NCI-H1092 (cell line): Measurements from ENCODE around the gene TNIP1.

Experiments used
- DNase-seq: peaks from one replicate; lab custom pipeline; 2025; lab: John Stamatoyannopoulos, UW

Gene TNIP1

GRCh38 chr5:151064916-151065499 is 15.8 kb downstream of the TNIP1 start:
- DNase-seq = no peak

DNA sequence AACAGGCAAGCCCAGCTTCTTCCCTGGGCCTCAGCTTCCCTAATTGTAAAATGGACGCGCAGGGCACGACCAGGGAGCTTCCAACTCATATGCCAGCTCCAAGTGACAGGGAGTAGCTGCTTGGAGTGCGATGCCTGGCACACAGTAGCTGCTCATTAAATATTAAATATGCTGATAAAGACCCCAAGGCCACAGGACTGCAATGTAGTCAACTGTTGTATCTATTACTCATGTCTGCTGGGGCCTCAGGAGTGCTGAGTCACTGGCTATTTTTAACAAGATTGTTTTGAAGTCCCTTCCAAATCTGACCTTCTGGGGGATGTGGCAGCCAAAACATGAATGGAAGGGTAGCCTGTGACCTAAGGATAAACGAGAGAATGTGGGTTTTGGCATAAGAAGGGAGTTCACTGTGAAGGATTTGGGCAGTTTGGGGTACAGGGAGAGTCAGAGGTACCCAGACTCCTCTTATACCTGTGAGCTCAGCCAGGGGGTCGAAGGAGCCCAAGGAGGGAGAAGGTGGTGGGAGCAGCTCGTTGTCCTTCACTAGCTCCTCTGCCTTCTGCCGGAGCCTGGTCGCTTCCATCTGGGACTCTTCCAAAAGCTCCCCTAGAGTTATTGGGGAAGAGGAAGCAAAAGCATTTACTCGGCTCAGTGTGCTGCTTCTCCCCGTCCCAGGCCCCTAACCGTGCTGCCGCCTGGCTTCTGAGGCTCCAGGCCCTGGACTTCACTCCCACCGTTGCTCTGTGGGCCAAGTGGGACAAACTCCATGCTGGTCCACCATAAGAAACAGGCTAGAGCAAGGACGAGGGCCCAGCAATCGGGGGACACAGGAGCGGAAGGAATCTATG is 17.5 kb downstream of the TNIP1 start:
- no peak for DNase-seq

GRCh38 chr5:151062405-151063141 is 18.3 kb downstream of the TNIP1 start:
- DNase-seq = no peak

DNA sequence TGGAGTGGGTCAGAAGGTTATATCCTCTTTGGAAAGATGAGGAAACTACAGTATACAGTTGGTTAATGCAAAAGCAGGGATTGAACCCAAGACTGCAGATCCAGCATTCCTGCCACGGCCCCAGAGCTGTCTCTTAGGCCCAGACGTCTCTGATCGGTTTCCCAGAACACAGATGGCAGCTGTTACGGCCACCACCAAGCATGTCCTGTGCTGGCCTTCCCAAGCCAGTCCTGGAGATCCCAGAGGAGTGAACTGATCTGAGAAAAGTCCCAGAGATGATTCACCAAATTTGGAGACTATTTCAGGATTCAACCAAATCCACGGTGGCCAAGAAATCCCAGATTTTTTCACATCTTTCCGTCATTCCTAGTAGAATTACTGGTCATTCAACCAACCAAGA is 20.1 kb downstream of the TNIP1 start:
- no peak for DNase-seq

- DNase-seq = no peak
Measured at GRCh38 chr5:151058891-151059489, 21.8 kb downstream of the TNIP1 start.

DNA sequence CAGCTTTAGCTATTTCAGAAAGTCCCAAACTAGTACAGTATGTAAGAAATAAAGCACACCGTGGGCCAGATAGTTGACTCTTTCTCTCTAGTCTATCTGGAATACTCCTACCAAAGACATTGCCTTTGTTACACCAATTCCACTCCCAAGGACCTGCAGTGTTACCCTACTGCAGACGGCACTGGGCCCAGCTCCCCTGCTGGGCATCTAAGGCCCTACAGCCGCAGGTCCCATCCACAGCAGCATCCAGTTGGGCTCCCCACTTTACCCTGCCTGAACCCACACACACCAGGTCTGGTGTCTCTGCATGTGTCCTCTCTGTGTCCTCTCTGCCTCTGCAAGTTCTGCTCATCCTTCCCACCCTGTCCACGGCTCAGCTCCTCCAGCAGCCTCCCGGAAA is 22.5 kb downstream of the TNIP1 start:
- DNase-seq = no peak

DNA sequence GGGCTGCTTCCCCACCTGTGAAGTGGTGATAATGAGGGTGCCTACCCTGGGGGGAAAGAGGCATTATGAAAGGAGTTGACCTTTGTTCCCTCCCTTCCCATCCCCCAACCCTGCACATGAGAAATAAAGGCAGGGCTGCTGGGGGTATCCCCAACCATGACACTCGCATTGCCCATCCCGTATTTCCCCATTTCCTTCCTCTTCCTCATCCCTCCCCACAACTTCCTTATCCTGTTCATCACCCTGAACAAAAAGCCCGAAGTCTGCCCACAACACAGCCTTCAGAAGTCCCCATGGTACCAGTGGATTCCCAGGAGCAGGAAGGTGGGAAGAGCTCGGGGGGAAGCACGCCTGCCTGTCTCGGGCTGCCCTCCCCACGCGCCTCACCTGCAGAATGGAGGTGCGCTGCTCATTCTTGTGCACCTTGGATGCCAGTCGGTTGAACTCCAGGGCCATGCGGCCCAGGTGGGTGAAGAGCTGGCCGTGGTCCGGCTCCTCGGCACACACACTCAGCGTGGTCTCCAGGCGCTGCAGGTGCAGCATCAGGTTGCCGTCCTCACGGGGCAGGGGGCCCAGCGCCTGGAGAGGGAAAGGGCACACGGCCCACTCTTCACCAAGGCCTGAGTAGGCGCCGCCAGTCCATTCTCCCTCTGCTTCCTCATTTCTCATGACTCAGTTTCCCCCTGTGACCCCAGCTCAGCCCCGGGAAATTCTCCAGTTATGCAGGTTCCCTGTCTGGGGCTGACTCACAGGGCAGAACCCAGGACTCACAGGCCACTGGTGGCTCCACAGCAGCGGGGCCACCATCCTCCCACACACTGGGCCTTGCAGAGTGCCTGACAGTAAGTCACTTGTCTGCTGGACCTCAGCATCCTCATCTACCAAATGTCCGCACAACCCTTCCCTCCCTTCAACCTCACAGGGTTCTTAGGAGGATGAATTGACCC is 24.2 kb downstream of the TNIP1 start:
- DNase-seq = no peak

DNA sequence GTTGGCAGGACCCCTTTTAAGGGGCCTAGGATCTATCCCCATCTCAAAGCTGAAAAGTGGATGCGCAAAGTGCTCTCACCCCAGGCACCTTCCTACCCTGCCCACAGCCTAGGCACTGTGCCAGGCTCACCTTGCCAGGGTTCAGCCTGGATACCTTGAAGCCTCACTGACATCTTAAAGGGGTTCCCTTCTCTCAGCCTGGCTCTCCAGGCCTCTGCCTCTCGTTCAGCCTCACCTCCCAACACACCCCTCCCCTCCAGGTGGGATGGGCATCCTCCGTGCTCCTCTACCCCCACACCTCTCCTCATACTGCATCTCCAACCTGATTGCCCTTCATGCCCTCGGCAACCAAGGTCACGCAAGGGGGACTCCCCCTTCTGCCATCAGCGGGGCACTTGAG is 25.5 kb downstream of the TNIP1 start:
- DNase-seq = no peak

DNA sequence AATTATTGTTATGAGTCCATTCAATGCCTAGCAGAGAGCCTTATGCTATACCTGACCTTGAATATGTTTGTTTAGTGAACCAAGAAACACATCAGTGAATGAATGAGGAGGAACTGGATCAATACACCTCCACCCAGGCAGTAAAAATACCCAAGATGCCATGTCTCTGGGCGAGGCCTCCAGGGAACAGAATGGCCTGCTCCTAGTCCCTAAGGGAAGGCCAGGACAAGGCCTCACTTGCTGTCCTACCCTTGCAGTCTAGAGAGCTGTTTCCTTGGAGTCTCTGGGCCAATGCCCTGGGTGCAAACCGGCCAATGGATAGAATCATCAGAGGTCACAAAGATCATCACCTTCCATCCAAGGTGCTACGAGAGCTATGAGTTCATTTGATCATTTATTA is 26.1 kb downstream of the TNIP1 start:
- no peak for DNase-seq

DNA sequence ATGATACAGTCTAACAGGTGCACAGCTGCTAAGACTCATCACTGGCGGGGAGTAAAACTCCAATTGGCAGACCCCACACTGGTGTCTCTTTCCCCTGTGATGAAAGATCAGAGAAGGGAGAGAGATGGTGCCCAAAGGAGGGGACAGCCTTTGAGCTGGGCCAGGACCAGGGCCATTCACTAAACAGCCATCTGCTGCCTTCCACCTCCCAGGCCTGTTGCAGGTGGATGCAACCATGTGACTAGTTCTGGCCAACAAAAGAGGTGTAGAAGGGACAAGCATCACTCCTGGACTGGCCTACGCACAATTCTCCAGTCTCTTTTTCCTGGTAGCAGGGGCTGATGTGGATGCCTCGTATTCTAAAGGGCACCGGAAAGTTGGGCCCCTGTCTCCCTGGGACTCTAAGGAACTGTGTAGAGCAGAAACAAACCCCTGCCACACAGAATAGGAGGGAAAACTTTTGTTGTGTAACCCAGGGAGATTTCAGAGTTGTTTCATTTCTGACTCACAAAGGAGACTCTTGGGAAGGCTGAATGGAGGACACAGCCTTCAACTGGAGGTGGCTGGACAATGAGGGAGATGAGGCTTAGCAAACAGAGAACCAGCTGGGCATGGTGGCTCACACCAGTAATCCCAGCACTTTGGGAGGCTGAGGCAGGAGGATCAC is 26.9 kb downstream of the TNIP1 start:
- DNase-seq = no peak

- DNase-seq = no peak
Measured at GRCh38 chr5:151052836-151053235, 28.0 kb downstream of the TNIP1 start.

- DNase-seq = no peak
Measured at GRCh38 chr5:151051931-151052608, 28.8 kb downstream of the TNIP1 start.

DNA sequence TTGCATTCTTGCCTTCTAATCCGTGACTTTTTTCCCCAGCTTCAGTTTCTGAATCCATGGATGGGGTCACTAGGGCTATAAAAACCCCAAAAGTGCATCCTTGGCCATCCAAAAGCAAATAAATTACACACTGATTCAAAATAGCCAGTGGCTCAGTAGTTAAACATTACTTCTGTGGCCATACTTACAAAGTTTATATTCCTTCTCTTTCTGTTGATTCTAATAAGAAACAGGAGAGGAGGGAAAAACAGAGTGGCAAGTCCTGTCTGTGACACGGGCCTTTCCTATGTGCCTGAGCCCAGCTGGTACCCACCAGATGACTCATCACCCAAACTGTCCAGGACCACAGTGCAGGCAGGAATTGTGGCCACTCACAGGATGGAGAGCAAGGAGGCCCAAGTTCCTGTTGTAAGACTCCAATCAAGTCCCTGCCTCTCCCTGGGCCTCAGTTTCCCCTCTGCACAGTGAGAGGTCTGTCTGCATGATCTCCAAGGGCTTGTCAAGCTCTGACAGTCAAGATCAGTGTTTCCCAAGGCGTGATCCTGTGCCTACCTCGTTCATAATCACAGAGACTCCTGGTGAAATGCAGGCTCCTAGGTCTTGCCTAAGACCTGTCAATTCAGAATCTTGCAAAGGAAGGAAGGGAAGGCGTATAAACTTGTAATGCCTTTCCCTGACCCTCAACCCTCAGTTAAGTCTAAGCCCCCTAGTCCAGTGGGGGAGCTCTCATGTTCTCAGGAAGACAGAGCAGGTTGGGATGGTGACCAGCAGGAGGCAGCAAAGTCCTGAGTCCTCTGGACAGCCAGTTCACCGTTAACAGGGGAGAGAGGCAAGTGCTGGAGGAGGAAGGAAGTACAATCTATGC is 29.5 kb downstream of the TNIP1 start:
- DNase-seq = peak; percentile 12

DNA sequence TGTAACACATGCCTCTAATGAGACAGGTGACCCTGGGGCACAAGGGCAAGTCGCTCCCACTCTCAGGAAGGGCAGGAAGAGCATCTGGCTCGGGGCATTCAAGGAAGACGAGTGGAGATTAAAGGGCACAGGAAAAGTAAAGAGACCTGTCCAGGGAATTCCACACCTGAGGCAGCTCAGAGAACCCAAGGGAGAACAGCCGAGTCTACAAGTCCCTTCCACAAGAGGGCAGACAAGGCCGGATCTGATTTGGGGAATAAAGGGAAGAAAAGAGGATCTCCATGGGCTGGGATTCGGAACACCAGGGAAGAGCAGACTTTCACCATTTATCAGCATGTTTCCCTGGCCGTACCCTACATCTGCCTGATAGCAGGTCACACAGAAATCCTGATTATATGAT is 32.3 kb downstream of the TNIP1 start:
- DNase-seq = no peak

GRCh38 chr5:151047814-151048425 is 32.9 kb downstream of the TNIP1 start:
- no peak for DNase-seq

DNA sequence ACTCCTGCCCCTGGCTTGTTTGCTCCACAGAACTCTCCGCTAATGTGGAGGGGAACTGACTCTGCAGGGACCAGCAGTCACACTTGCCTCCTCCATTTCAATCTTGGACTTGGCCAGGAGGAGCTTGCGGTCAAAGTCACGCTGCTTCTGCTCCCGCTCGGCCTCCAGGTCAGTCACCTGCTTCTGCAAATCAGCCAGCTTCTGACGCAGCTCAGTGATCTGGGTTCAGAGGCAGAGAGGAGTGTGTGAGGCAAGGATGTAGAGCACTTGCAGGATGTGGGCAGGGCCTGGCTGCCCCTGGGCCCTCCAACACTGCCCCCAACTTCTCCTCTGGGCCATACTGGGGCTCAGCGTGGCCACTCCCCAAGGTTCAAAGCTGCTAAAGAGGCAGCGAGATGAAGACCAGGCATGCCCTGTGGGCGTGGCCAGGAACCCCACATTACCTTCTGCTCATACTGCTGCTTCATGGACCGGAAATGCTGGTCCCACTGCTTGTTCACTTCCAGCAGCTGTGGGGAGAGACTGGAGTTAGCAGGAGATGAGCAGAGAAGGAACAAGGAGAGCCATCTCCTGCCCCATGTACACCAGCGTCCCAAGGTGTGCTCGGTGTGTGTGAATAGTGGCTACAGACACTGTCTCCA is 38.3 kb downstream of the TNIP1 start:
- DNase-seq = no peak

- no peak for DNase-seq
Measured at GRCh38 chr5:151041577-151042268, 39.1 kb downstream of the TNIP1 start.

- DNase-seq = no peak
Measured at GRCh38 chr5:151040211-151040747, 40.6 kb downstream of the TNIP1 start.
